ENCODE data around the gene PWWP2B.
A peak's percentile ranks its signal among the peaks of the same experiment; 100 is the strongest.

Gene PWWP2B

GRCh38 chr10:132448248-132448731, 51.3 kb downstream of the PWWP2B start:
- peak; percentile 80 for DNase-seq (ENCODE audit: low spot score)

GRCh38 chr10:132449051-132449810, 52.2 kb downstream of the PWWP2B start:
- peak; percentile 54 for DNase-seq (ENCODE audit: low spot score)

GRCh38 chr10:132449811-132450181, 52.8 kb downstream of the PWWP2B start:
- no peak for DNase-seq (ENCODE audit: low spot score)

- DNase-seq (ENCODE audit: low spot score) = no peak
These were observed 53.4 kb downstream of the PWWP2B start for GRCh38 chr10:132450466-132450824.

GRCh38 chr10:132450825-132451505, 54.0 kb downstream of the PWWP2B start:
- DNase-seq (ENCODE audit: low spot score) = no peak

- no peak for DNase-seq (ENCODE audit: low spot score)
These were observed 54.7 kb downstream of the PWWP2B start for GRCh38 chr10:132451506-132452215.

- no peak for DNase-seq (ENCODE audit: low spot score)
These were observed 55.2 kb downstream of the PWWP2B start for GRCh38 chr10:132452216-132452650.

- DNase-seq (ENCODE audit: low spot score) = peak; percentile 93
These were observed 55.9 kb downstream of the PWWP2B start for GRCh38 chr10:132452651-132453469.

- no peak for DNase-seq (ENCODE audit: low spot score)
These were observed 56.5 kb downstream of the PWWP2B start for GRCh38 chr10:132453470-132453861.

GRCh38 chr10:132454296-132455198, 57.5 kb downstream of the PWWP2B start:
- no peak for DNase-seq (ENCODE audit: low spot score)

GRCh38 chr10:132455441-132455971, 58.5 kb downstream of the PWWP2B start:
- no peak for DNase-seq (ENCODE audit: low spot score)

GRCh38 chr10:132455986-132456847, 59.2 kb downstream of the PWWP2B start:
- DNase-seq (ENCODE audit: low spot score) = no peak

- DNase-seq (ENCODE audit: low spot score) = no peak
These were observed 59.9 kb downstream of the PWWP2B start for GRCh38 chr10:132456881-132457280.

- peak; percentile 51 for DNase-seq (ENCODE audit: low spot score)
These were observed 60.5 kb downstream of the PWWP2B start for GRCh38 chr10:132457328-132458070.

- DNase-seq (ENCODE audit: low spot score) = no peak
These were observed 61.1 kb downstream of the PWWP2B start for GRCh38 chr10:132458071-132458585.

GRCh38 chr10:132458586-132459300, 61.7 kb downstream of the PWWP2B start:
- peak; percentile 69 for DNase-seq (ENCODE audit: low spot score)

- DNase-seq (ENCODE audit: low spot score) = no peak
These were observed 62.5 kb downstream of the PWWP2B start for GRCh38 chr10:132459301-132460003.

Measured in NAMALWA (cell line).